Cardiac muscle cell (in vitro differentiated cells and primary cell): ENCODE data around the gene GRAPL. TPM values are rescaled to one million over a fixed set of nuclear protein-coding genes. Genes with fewer than 3 reads are reported as not detected.
"Not testable (repeated sequence)": the region's sequence is repeated elsewhere in the genome, so short reads cannot be mapped to it uniquely, and the experiment has no call there.

Experiments
- DNase-seq, 2 donors: peaks; one replicate each; pipeline versions ENCODE4 v3.0.0 to v3.0.0-alpha.2; 2010 to 2017; ENCODE audit warnings: low read depth in 1 of 2, low spot score in 1 of 2
- H3K27ac ChIP-seq: fragments of 200-600 bp; sonication (generic); 2 replicates; pipeline ENCODE4 v1.5.1; 2016
- H3K27me3 ChIP-seq: fragments of 200-600 bp; sonication (generic); 2 replicates; pipeline ENCODE4 v1.6.0; 2016; ENCODE audit warnings: control low read depth
- H3K36me3 ChIP-seq: fragments of 200-600 bp; sonication (generic); 2 replicates; pipeline ENCODE4 v1.5.1; 2016; ENCODE audit warnings: control low read depth
- H3K4me1 ChIP-seq: fragments of 200-600 bp; sonication (generic); 2 replicates; pipeline ENCODE4 v1.8.1; 2017; ENCODE audit warnings: low read depth, mild to moderate bottlenecking, mixed run types
- H3K4me3 ChIP-seq: fragments of 200-600 bp; sonication (generic); 2 replicates; pipeline ENCODE4 v1.5.1; 2016; ENCODE audit warnings: mild to moderate bottlenecking
- H3K9me3 ChIP-seq: fragments of 200-600 bp; sonication (generic); 2 replicates; pipeline ENCODE4 v1.5.1; 2017; ENCODE audit warnings: low read depth, mild to moderate bottlenecking, control low read depth
- polyA plus RNA-seq: library from polyadenylated mRNA; unstranded; fragments of >200 nt; fragmentation: Nextera tagmentation; extraction: Ambion mirVana; gene quantifications from 2 replicates; pipeline ENCODE4 v1.2.1, GENCODE V29; 2016
- total RNA-seq: library from RNA; depleted of rRNA; stranded (reverse); fragments of >200 nt; gene quantifications from 2 replicates; pipeline ENCODE4 v1.2.3, GENCODE V29; 2016

GRAPL gene
- total and polyA plus RNA-seq, 2 experiments from 2014 or later = 0.57 TPM; not detected in 1

- not testable (repeated sequence) for DNase-seq, H3K27ac ChIP-seq, H3K4me3 ChIP-seq, H3K4me1 ChIP-seq, H3K27me3 ChIP-seq, H3K36me3 ChIP-seq, H3K9me3 ChIP-seq
Measured at GRCh38 chr17:19188870-19189708, 61.7 kb downstream of the GRAPL start.

- not testable (repeated sequence) for H3K4me1 ChIP-seq, H3K4me3 ChIP-seq, H3K27ac ChIP-seq, H3K36me3 ChIP-seq, H3K9me3 ChIP-seq, DNase-seq, H3K27me3 ChIP-seq
Measured at GRCh38 chr17:19189781-19190405, 62.5 kb downstream of the GRAPL start.

- not testable (repeated sequence) for H3K27me3 ChIP-seq, H3K27ac ChIP-seq, H3K4me3 ChIP-seq, H3K9me3 ChIP-seq, H3K4me1 ChIP-seq, DNase-seq, H3K36me3 ChIP-seq
Measured at GRCh38 chr17:19196382-19197204, 69.2 kb downstream of the GRAPL start.

- not testable (repeated sequence) for H3K4me1 ChIP-seq, H3K9me3 ChIP-seq, H3K4me3 ChIP-seq, DNase-seq, H3K36me3 ChIP-seq, H3K27ac ChIP-seq, H3K27me3 ChIP-seq
Measured at GRCh38 chr17:19202448-19202847, 75.1 kb downstream of the GRAPL start.

GRCh38 chr17:19203429-19203828 lies 76.0 kb downstream of the GRAPL start:
- not testable (repeated sequence) for DNase-seq, H3K27ac ChIP-seq, H3K9me3 ChIP-seq, H3K27me3 ChIP-seq, H3K4me1 ChIP-seq, H3K4me3 ChIP-seq, H3K36me3 ChIP-seq

Other genes starting within 250 kb of the GRAPL start
- 0.06 TPM in 1 of 2 replicates, not detected in the other for gene SLC5A10, start 175.4 kb upstream of the GRAPL start, total RNA-seq
- gene SLC5A10, start 175.4 kb upstream of the GRAPL start, polyA plus RNA-seq = not detected in 2 replicates
- gene FAM83G, start 122.8 kb upstream of the GRAPL start, total RNA-seq = 2.7 and 8.0 TPM in 2 replicates
- gene FAM83G, start 122.8 kb upstream of the GRAPL start, polyA plus RNA-seq = 0.83 and 3.3 TPM in 2 replicates
- gene GRAP, start 80.6 kb upstream of the GRAPL start, total RNA-seq = 0.46 and 1.5 TPM in 2 replicates
- gene GRAP, start 80.6 kb upstream of the GRAPL start, polyA plus RNA-seq = 0.80 TPM in 1 of 2 replicates, not detected in the other
- gene EPN2, start 109.8 kb downstream of the GRAPL start, total RNA-seq = 32.5 and 43.5 TPM in 2 replicates
- 45.5 and 75.9 TPM in 2 replicates for gene EPN2, start 109.8 kb downstream of the GRAPL start, polyA plus RNA-seq
- 54.0 and 54.5 TPM in 2 replicates for gene B9D1, start 235.1 kb downstream of the GRAPL start, total RNA-seq
- 58.7 and 65.7 TPM in 2 replicates for gene B9D1, start 235.1 kb downstream of the GRAPL start, polyA plus RNA-seq